Liver (tissue), 9 donors: ENCODE results near the gene GRID1. TPM values are rescaled to one million over a fixed set of nuclear protein-coding genes. Genes with fewer than 3 reads are reported as not detected.

Experiments used
- DNase-seq: peaks from one replicate; pipeline ENCODE4 v3.0.0-alpha.2; 2017; ENCODE audit warnings: low spot score
- H3K27ac ChIP-seq, 2 donors: one replicate each; pipeline ENCODE4 v1.7.0; 2013; ENCODE audit warnings: inconsistent platforms in 2 of 2, low read length in 2 of 2, control low read depth in 1 of 2, low read depth in 1 of 2, mild to moderate bottlenecking in 1 of 2
- H3K27me3 ChIP-seq, 4 donors: one replicate each; pipeline versions ENCODE4 v1.6.1 to v1.7.0; 2013; ENCODE audit warnings: low read length in 3 of 4, inconsistent platforms in 1 of 4, mild to moderate bottlenecking in 1 of 4, moderate library complexity in 1 of 4; ENCODE audit not compliant: control insufficient read depth in 4 of 4, insufficient read depth in 4 of 4
- H3K36me3 ChIP-seq, 4 donors: one replicate each; pipeline versions ENCODE4 v1.6.1 to v1.7.0; 2013; ENCODE audit warnings: low read length in 3 of 4, mild to moderate bottlenecking in 3 of 4, low read depth in 1 of 4, moderate library complexity in 1 of 4; ENCODE audit not compliant: control insufficient read depth in 4 of 4, insufficient read depth in 3 of 4
- H3K4me1 ChIP-seq, 4 donors: one replicate each; pipeline versions ENCODE4 v1.6.1 to v1.7.0; 2013; ENCODE audit warnings: low read length in 3 of 4, mild to moderate bottlenecking in 3 of 4, moderate library complexity in 1 of 4; ENCODE audit not compliant: control insufficient read depth in 4 of 4, insufficient read depth in 4 of 4
- H3K4me3 ChIP-seq, 3 donors: one replicate each; pipeline versions ENCODE4 v1.6.1 to v1.7.0; 2013; ENCODE audit warnings: low read length in 3 of 3, control low read depth in 1 of 3, low read depth in 1 of 3, mild to moderate bottlenecking in 1 of 3
- H3K9ac ChIP-seq, 2 donors: one replicate each; pipeline ENCODE4 v1.7.0; 2013; ENCODE audit warnings: low read length in 2 of 2, mild to moderate bottlenecking in 2 of 2, moderate library complexity in 2 of 2, control low read depth in 1 of 2, low read depth in 1 of 2
- H3K9me3 ChIP-seq, 4 donors: one replicate each; pipeline versions ENCODE4 v1.6.1 to v1.7.0; 2013; ENCODE audit warnings: low read length in 3 of 4; ENCODE audit not compliant: control insufficient read depth in 4 of 4
- ATF3 ChIP-seq: IDR thresholded peaks from 2 replicates; pipeline ENCODE4 v1.6.1; 2016; ENCODE audit warnings: antibody characterized with exemption
- EGR1 ChIP-seq, 2 donors: IDR thresholded peaks; 2 replicates each; pipeline ENCODE4 v1.6.1; 2016 to 2018; ENCODE audit warnings: antibody characterized with exemption in 2 of 2, low read depth in 2 of 2
- FOXA1 ChIP-seq: IDR thresholded peaks from 2 replicates; pipeline ENCODE4 v1.6.1; 2016; ENCODE audit warnings: antibody characterized with exemption
- FOXA2 ChIP-seq: IDR thresholded peaks from 2 replicates; pipeline ENCODE4 v1.6.1; 2016; ENCODE audit warnings: antibody characterized with exemption
- GABPA ChIP-seq, 2 donors: IDR thresholded peaks in 1 of 2; conservative IDR thresholded peaks in 1 of 2; 2 replicates each; pipeline ENCODE4 v1.6.1; 2016; ENCODE audit warnings: antibody characterized with exemption in 2 of 2, mild to moderate bottlenecking in 1 of 2, moderate library complexity in 1 of 2
- HNF4A ChIP-seq, 2 donors: conservative IDR thresholded peaks; 2 replicates each; pipeline ENCODE4 v1.6.1; 2016; ENCODE audit warnings: antibody characterized with exemption in 2 of 2, mild to moderate bottlenecking in 2 of 2
- HNF4G ChIP-seq: IDR thresholded peaks from 2 replicates; pipeline ENCODE4 v1.6.1; 2016; ENCODE audit warnings: antibody characterized with exemption
- JUND ChIP-seq, 2 donors: IDR thresholded peaks; 2 replicates each; pipeline ENCODE4 v1.6.1; 2016; ENCODE audit warnings: antibody characterized with exemption in 2 of 2
- MAX ChIP-seq: IDR thresholded peaks from 2 replicates; pipeline ENCODE4 v1.6.1; 2016; ENCODE audit warnings: antibody characterized with exemption
- NR2F2 ChIP-seq: IDR thresholded peaks from 2 replicates; pipeline ENCODE4 v1.6.1; 2016; ENCODE audit warnings: antibody characterized with exemption
- RAD21 ChIP-seq, 2 donors: IDR thresholded peaks; 2 replicates each; pipeline ENCODE4 v1.6.1; 2016; ENCODE audit warnings: antibody characterized with exemption in 2 of 2, mild to moderate bottlenecking in 2 of 2
- REST ChIP-seq: IDR thresholded peaks from 2 replicates; pipeline ENCODE4 v1.6.1; 2016; ENCODE audit warnings: antibody characterized with exemption, mild to moderate bottlenecking
- RXRA ChIP-seq, 2 donors: IDR thresholded peaks; 2 replicates each; pipeline ENCODE4 v1.6.1; 2017 to 2018; ENCODE audit warnings: antibody characterized with exemption in 2 of 2, mild to moderate bottlenecking in 1 of 2
- SP1 ChIP-seq: IDR thresholded peaks from 2 replicates; pipeline ENCODE4 v1.6.1; 2018; ENCODE audit warnings: antibody characterized with exemption, mild to moderate bottlenecking
- TAF1 ChIP-seq: conservative IDR thresholded peaks from 2 replicates; pipeline ENCODE4 v1.6.1; 2016; ENCODE audit warnings: antibody characterized with exemption, mild to moderate bottlenecking
- YY1 ChIP-seq: IDR thresholded peaks from 2 replicates; pipeline ENCODE4 v1.6.1; 2016; ENCODE audit warnings: antibody characterized with exemption, mild to moderate bottlenecking
- ZBTB33 ChIP-seq: IDR thresholded peaks from 2 replicates; pipeline ENCODE4 v1.6.1; 2016; ENCODE audit warnings: antibody characterized with exemption
- WGBS: extraction: QIAGEN DNeasy Blood & Tissue Kit; methylation state at CpG from one replicate; pipeline ENCODE4 v1.1.7; 2013; 5-methylcytosine and 5-hydroxymethylcytosine counted together
- polyA plus RNA-seq, 2 donors: library from polyadenylated mRNA; stranded (reverse) in 1 of 2; unstranded in 1 of 2; fragments of 200-250 nt in 1 of 2; fragments of >200 nt in 1 of 2; fragmentation: Nextera tagmentation in 1 of 2; extraction: Ambion mirVana in 1 of 2; gene quantifications; one replicate each; pipeline versions ENCODE4 v1.2.1 to v1.2.3, GENCODE V29; 2013 to 2015
- total RNA-seq, 2 donors: library from RNA; depleted of rRNA; stranded (reverse); fragments of >200 nt; gene quantifications; one replicate each; pipeline ENCODE4 v1.2.3, GENCODE V29; 2014
- donor health status: healthy.
- donor health status: healthy.
- donor health status: healthy.
- donor health status: healthy.
- donor health status: healthy.

GRID1 gene
- total and polyA plus RNA-seq, 4 donors, result 0.09 to 0.17 (median 0.14) TPM; not detected in 1

- no peak for DNase-seq
- H3K9me3 ChIP-seq, result no peaks in the 10 kb centered on the region
- WGBS, result 90% methylated on average over 1 of the region's 1 CpG
- no peak overlapping the region for H3K27ac ChIP-seq
- TF ChIP-seq JUND (IDR thresholded peaks at IDR 0.05), result no peak
- no peak for TF ChIP-seq HNF4G
- TF ChIP-seq TAF1, result no peak
- TF ChIP-seq FOXA1, result no peak
- TF ChIP-seq RAD21 (IDR thresholded peaks at IDR 0.05), result no peak
- TF ChIP-seq NR2F2, result no peak
- TF ChIP-seq REST, result no peak
- no peak for TF ChIP-seq GABPA (IDR thresholded peaks at IDR 0.05 in 1 of 2, conservative IDR thresholded peaks at IDR 0.05 in 1 of 2)
- TF ChIP-seq SP1, result no peak
- no peak for TF ChIP-seq ATF3
- TF ChIP-seq RXRA (IDR thresholded peaks at IDR 0.05), result no peak
- TF ChIP-seq ZBTB33, result no peak
- no peak for TF ChIP-seq FOXA2
- TF ChIP-seq MAX, result no peak
- TF ChIP-seq HNF4A (conservative IDR thresholded peaks at IDR 0.05), result no peak
- no peak for TF ChIP-seq YY1
- TF ChIP-seq EGR1 (IDR thresholded peaks at IDR 0.05; ENCODE audit: low read depth in 2 of 2), result no peak
- H3K9ac ChIP-seq, result no peak overlapping the region
- no peaks in the 10 kb centered on the region for H3K27me3 ChIP-seq
- H3K4me1 ChIP-seq, result no peaks in the 10 kb centered on the region
- no peaks in the 10 kb centered on the region for H3K36me3 ChIP-seq
- no peak overlapping the region for H3K4me3 ChIP-seq
These were observed 347.9 kb downstream of the GRID1 start for GRCh38 chr10:86018735-86019058.

GRCh38 chr10:86017841-86018734, 348.5 kb downstream of the GRID1 start:
- 71% methylated on average over 13 of the region's 13 CpGs for WGBS
- no peaks in the 10 kb centered on the region for H3K27me3 ChIP-seq
- H3K4me3 ChIP-seq, result no peak overlapping the region
- no peak overlapping the region for H3K9ac ChIP-seq
- H3K36me3 ChIP-seq, result no peaks in the 10 kb centered on the region
- H3K27ac ChIP-seq, result no peak overlapping the region
- no peaks in the 10 kb centered on the region for H3K4me1 ChIP-seq
- TF ChIP-seq EGR1 (IDR thresholded peaks at IDR 0.05; ENCODE audit: low read depth in 2 of 2) (no peak), RAD21 (IDR thresholded peaks at IDR 0.05) (no peak), MAX (no peak), NR2F2 (no peak)
- no peak for DNase-seq
- no peaks in the 10 kb centered on the region for H3K9me3 ChIP-seq
